KMS-11 (cell line): ENCODE results near the gene MEIOC.
A peak's percentile ranks its signal among the peaks of the same experiment; 100 is the strongest.

Source experiments
- H2AFZ ChIP-seq: fragments of 200-600 bp; sonication (generic); 2 replicates; pipeline ENCODE4 v1.6.1; 2016; ENCODE audit warnings: antibody characterized with exemption, mixed run types, low read depth
- H3K27ac ChIP-seq: fragments of 200-600 bp; sonication (generic); 2 replicates; pipeline ENCODE4 v1.6.1; 2016; ENCODE audit warnings: mild to moderate bottlenecking, mixed run types
- H3K27me3 ChIP-seq: fragments of 200-600 bp; sonication (generic); 2 replicates; pipeline ENCODE4 v1.6.1; 2017; ENCODE audit warnings: mild to moderate bottlenecking, low read depth, mixed run types, moderate library complexity; ENCODE audit not compliant: insufficient read depth
- H3K36me3 ChIP-seq: fragments of 200-600 bp; sonication (generic); 2 replicates; pipeline ENCODE4 v1.6.1; 2017; ENCODE audit warnings: mild to moderate bottlenecking, mixed run types; ENCODE audit not compliant: insufficient read depth
- H3K4me1 ChIP-seq: fragments of 200-600 bp; sonication (generic); 2 replicates; pipeline ENCODE4 v1.6.1; 2016; ENCODE audit warnings: mild to moderate bottlenecking, low read depth, mixed run types; ENCODE audit not compliant: poor library complexity, severe bottlenecking
- H3K4me2 ChIP-seq: fragments of 200-600 bp; sonication (generic); 2 replicates; pipeline ENCODE4 v1.7.0; 2016; ENCODE audit warnings: mild to moderate bottlenecking, mixed run types
- H3K4me3 ChIP-seq: fragments of 200-600 bp; sonication (generic); IDR thresholded peaks from 2 replicates; pipeline ENCODE4 v1.6.1; 2017; ENCODE audit warnings: low read depth, low read length, mixed read lengths; ENCODE audit not compliant: insufficient read depth
- H3K79me2 ChIP-seq: fragments of 200-600 bp; sonication (generic); 2 replicates; pipeline ENCODE4 v1.6.1; 2016; ENCODE audit warnings: low read depth, mixed run types; ENCODE audit not compliant: insufficient read depth
- H3K9ac ChIP-seq: fragments of 200-600 bp; sonication (generic); 2 replicates; pipeline ENCODE4 v1.6.1; 2016; ENCODE audit warnings: mild to moderate bottlenecking, mixed run types
- H4K20me1 ChIP-seq: fragments of 200-600 bp; sonication (generic); 2 replicates; pipeline ENCODE4 v1.6.1; 2016; ENCODE audit warnings: mild to moderate bottlenecking, mixed run types; ENCODE audit not compliant: insufficient read depth
- TF ChIP-seq, protein P1 (sequence below): fragments of 200-600 bp; sonication (generic); conservative IDR thresholded peaks from 2 replicates; pipeline ENCODE4 v1.6.1; 2017; ENCODE audit warnings: low read depth, mild to moderate bottlenecking, antibody characterized with exemption, low read length, moderate library complexity, mixed read lengths

Gene MEIOC

DNA sequence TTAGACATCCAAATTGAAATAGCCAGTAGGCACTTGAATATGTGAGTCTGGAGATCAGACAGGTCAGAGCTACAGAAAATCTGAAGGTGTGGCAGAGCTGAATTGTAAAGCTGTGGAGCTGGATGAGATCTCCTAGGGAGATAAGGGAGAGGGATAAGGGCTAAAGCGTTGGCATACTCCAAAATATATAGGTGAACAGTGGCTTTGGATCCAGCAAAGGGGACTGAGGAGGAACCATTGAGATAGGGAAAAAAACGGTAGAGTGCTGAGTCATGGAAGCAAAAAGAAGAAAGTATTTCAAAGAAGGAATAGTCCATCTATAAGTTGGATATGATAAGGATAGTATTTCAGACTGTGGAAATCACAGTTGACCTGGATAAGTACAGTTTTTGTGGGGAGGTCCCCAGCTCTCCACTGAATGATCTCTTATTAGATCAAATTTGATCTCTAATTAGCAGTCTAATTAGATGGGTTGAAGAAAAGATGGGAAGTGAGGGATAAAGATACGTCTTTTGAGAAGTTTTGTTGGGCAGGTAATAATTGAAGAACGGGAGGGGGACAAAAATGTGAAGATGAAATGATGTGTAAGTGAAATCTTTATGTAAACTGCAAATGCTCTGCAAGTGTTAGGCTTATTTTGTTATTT is 51.6 kb downstream of the MEIOC start:
- H3K4me3 ChIP-seq = peak overlapping the region; percentile 31

DNA sequence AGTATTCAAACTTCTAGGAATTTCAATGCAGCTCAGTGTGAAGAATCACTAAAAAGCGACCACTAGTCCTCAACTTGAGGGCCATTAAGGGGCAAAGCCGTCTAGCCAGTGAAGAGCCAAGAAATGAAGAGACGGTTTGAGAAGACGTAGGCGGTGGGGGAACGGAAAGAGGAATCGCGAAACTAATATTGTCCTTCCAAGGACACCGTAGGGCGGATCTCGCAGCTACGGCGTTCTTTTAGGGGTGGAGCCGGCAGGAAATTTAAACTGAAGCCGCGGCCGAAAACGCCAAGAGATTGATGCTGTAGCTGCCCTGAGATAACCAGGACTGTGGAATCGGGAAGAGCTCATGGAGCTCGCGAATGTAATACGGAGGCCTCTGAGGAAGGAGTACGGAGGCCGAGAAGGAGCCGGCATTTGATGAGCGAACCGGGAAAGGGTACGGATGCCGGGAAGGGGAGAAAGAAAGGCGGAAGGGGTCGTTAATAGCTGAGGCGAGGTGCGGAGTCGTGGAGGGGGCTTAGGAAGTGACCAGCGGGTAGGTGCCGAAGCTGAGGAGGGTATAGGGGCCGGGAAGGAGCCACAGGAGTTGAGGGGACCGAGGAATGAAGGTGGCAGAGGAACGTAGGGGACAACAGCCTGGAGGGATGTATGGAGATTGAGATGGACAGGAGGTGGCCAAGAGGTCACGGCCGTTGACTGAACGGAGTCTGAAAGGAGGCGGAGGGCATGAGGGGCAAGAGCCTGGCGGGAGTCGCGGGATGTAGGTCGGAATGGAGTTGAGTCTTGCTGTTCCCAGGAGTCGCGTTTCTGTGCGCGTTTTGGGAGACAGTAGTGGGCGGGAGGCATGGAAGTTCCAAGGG is 52.4 kb downstream of the MEIOC start, which contains the start of gene DBF4B:
Gene DBF4B, plus strand, starts transcription at position 265 of the 863 bp plus-strand sequence. Its CDS starts 156 bp downstream, at position 421.
- Histone ChIP-seq H3K27ac (peak within 1 kb of the TSS; percentile 39), H3K4me1 (peaks cover 20% of the 10 kb centered on the region), H3K27me3 (no peaks in the 10 kb centered on the region), H4K20me1 (no peaks in the 10 kb centered on the region), H2AFZ (peak within 1 kb of the TSS; percentile 99), H3K79me2 (peaks cover 19% of the 10 kb centered on the region; the same call in 1 of the 2 replicates), H3K36me3 (no peaks in the 10 kb centered on the region), H3K4me3 (peak within 1 kb of the TSS; percentile 31), H3K9ac (peak within 1 kb of the TSS; percentile 61), H3K4me2 (peak within 1 kb of the TSS; percentile 99)
- TF ChIP-seq, protein P1, sequence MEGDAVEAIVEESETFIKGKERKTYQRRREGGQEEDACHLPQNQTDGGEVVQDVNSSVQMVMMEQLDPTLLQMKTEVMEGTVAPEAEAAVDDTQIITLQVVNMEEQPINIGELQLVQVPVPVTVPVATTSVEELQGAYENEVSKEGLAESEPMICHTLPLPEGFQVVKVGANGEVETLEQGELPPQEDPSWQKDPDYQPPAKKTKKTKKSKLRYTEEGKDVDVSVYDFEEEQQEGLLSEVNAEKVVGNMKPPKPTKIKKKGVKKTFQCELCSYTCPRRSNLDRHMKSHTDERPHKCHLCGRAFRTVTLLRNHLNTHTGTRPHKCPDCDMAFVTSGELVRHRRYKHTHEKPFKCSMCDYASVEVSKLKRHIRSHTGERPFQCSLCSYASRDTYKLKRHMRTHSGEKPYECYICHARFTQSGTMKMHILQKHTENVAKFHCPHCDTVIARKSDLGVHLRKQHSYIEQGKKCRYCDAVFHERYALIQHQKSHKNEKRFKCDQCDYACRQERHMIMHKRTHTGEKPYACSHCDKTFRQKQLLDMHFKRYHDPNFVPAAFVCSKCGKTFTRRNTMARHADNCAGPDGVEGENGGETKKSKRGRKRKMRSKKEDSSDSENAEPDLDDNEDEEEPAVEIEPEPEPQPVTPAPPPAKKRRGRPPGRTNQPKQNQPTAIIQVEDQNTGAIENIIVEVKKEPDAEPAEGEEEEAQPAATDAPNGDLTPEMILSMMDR = no peak

More for the DNA sequence above, 51.6 kb downstream of the MEIOC start:
- Histone ChIP-seq H3K27ac (peak overlapping the region; percentile 39), H3K27me3 (no peaks in the 10 kb centered on the region), H3K79me2 (peaks cover 19% of the 10 kb centered on the region; the same call in 1 of the 2 replicates), H3K36me3 (no peaks in the 10 kb centered on the region), H3K9ac (peak overlapping the region; percentile 61), H3K4me2 (peak overlapping the region; percentile 99), H4K20me1 (no peaks in the 10 kb centered on the region), H2AFZ (peak overlapping the region; percentile 99), H3K4me1 (peaks cover 20% of the 10 kb centered on the region)
- TF ChIP-seq, protein P1 = no peak

DNA sequence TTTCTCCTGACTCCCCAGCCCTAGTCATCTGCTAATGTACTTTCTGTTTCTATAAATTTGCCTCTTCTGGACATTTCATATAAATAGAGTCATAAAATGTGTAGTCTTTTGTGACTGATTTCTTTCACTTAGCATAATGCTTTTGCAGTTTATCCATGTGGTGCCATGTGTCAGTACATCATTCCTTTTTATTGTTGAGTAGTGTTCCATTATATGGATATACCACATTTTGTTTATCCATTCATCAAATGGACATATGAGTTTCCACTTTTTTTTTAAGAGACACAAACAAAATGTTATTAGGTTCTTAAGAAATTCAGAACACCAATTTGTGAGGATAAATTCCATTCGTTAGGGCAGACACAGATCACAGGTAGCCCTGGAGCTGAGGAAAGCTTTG is 63.2 kb downstream of the MEIOC start:
- TF ChIP-seq, protein P1 = no peak
- Histone ChIP-seq H3K4me3 (no peak overlapping the region), H3K79me2 (no peaks in the 10 kb centered on the region), H3K9ac (no peak overlapping the region), H3K27me3 (no peaks in the 10 kb centered on the region), H3K36me3 (no peaks in the 10 kb centered on the region; the same call in 1 of the 2 replicates), H3K4me1 (no peaks in the 10 kb centered on the region), H4K20me1 (no peaks in the 10 kb centered on the region), H3K27ac (no peak overlapping the region), H2AFZ (no peak overlapping the region), H3K4me2 (no peak overlapping the region)

DNA sequence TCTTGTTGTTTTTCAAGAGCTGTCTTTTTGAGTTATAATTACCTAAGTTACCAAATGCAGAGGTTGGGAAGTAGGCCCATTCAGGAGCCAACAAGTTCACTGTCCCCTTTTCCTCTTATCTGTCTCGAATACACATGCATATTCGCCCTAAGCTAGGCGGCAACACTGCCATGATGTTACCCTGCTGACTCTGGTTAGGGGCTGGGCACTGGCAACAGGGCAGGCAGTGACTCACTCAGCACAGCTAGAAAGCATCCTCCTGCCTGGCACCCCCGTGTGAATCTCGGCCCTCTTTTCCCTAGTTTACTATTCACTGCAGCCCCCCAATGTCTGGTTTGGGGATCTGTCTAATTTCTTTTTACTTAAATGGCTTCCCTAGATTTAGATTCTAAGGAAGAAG is 66.0 kb downstream of the MEIOC start:
- Histone ChIP-seq H3K4me3 (no peak overlapping the region), H3K9ac (no peak overlapping the region), H3K4me2 (no peak overlapping the region), H3K79me2 (no peaks in the 10 kb centered on the region), H3K27ac (no peak overlapping the region), H3K4me1 (no peaks in the 10 kb centered on the region), H4K20me1 (no peaks in the 10 kb centered on the region), H3K36me3 (no peaks in the 10 kb centered on the region; the same call in 1 of the 2 replicates), H2AFZ (no peak overlapping the region), H3K27me3 (no peaks in the 10 kb centered on the region)
- TF ChIP-seq, protein P1 = no peak
